HFFc6 (cell line): ENCODE measurements around the gene FUT7. TPM values are rescaled to one million over a fixed set of nuclear protein-coding genes. Genes with fewer than 3 reads are reported as not detected.

ENCODE experiments used
- DNase-seq: peaks from one replicate; pipeline ENCODE4 v3.0.0-alpha.2; 2018
- H3K27ac Mint-ChIP-seq: 2 replicates; pipeline ENCODE4 v1.8.0; 2020; ENCODE audit warnings: mild to moderate bottlenecking, mixed read lengths
- H3K27me3 Mint-ChIP-seq: 2 replicates; pipeline ENCODE4 v1.8.0; 2021; ENCODE audit warnings: mild to moderate bottlenecking, moderate library complexity, mixed read lengths; ENCODE audit not compliant: insufficient read depth
- H3K36me3 Mint-ChIP-seq: 2 replicates; pipeline ENCODE4 v1.8.0; 2021; ENCODE audit warnings: low read depth, mixed read lengths
- H3K4me1 Mint-ChIP-seq: 2 replicates; pipeline ENCODE4 v1.8.0; 2020; ENCODE audit warnings: low read depth, mixed read lengths
- H3K4me3 Mint-ChIP-seq: 2 replicates; pipeline ENCODE4 v1.8.0; 2020; ENCODE audit warnings: mild to moderate bottlenecking, moderate library complexity, mixed read lengths
- H3K9me3 Mint-ChIP-seq: 2 replicates; pipeline ENCODE4 v1.8.0; 2020; ENCODE audit warnings: mild to moderate bottlenecking, mixed read lengths
- CTCF ChIP-seq: fragments of 200-600 bp; sonication (generic); IDR thresholded peaks from 2 replicates; pipeline ENCODE4 v1.5.0; 2021; ENCODE audit warnings: antibody characterized with exemption, mild to moderate bottlenecking
- total RNA-seq, 6 experiments: library from RNA; stranded (reverse); fragmentation: NEBNext Ultra II Directional; extraction: Animal tissue kit (Norgen Biotek cat#: 25700); gene quantifications; 2 replicates in 1 of 6; 3 replicates in 5 of 6; pipeline ENCODE4 v1.2.3, GENCODE V29; 2021

Gene FUT7
- total RNA-seq, 6 experiments from 2014 or later, result not detected

- H3K27ac Mint-ChIP-seq, result no peak overlapping the region
- DNase-seq, result no peak
- H3K36me3 Mint-ChIP-seq, result no peaks in the 10 kb centered on the region
- no peak for TF ChIP-seq CTCF
- H3K4me3 Mint-ChIP-seq, result no peak overlapping the region
- H3K4me1 Mint-ChIP-seq, result 0 out of 2 replicates have a peak, but pooled peaks cover 5% of the 10 kb centered on the region
- no peaks in the 10 kb centered on the region for H3K9me3 Mint-ChIP-seq
- no peaks in the 10 kb centered on the region; the same call in 1 of the 2 replicates for H3K27me3 Mint-ChIP-seq
These were observed 1.9 kb downstream of the FUT7 start for GRCh38 chr9:137030006-137030405.

GRCh38 chr9:137029058-137029936 is 2.6 kb downstream of the FUT7 start:
- Mint-ChIP-seq H3K27me3 (no peaks in the 10 kb centered on the region), H3K4me1 (0 out of 2 replicates have a peak, but pooled peaks cover 5% of the 10 kb centered on the region), H3K9me3 (no peaks in the 10 kb centered on the region), H3K4me3 (peak overlapping the region; percentile 46; the same call in 1 of the 2 replicates), H3K36me3 (no peaks in the 10 kb centered on the region), H3K27ac (no peak overlapping the region)
- peak; percentile 26 for DNase-seq
- peak; percentile 92 for TF ChIP-seq CTCF

- TF ChIP-seq CTCF, result no peak
- H3K9me3 Mint-ChIP-seq, result no peaks in the 10 kb centered on the region
- H3K36me3 Mint-ChIP-seq, result no peaks in the 10 kb centered on the region
- H3K27ac Mint-ChIP-seq, result no peak overlapping the region
- DNase-seq, result peak; percentile 26
- no peaks in the 10 kb centered on the region for H3K27me3 Mint-ChIP-seq
- H3K4me3 Mint-ChIP-seq, result peak overlapping the region; percentile 46
- H3K4me1 Mint-ChIP-seq, result 0 out of 2 replicates have a peak, but pooled peaks cover 5% of the 10 kb centered on the region
These were observed 3.4 kb downstream of the FUT7 start for GRCh38 chr9:137028263-137029057.

GRCh38 chr9:137027369-137028262 is 4.3 kb downstream of the FUT7 start, which contains the start of gene ABCA2:
TSS of gene ABCA2 (minus strand) at chr9:137028237. CDS start at chr9:137028140, 97 bp downstream.
- no peaks in the 10 kb centered on the region for H3K9me3 Mint-ChIP-seq
- H3K27me3 Mint-ChIP-seq, result no peaks in the 10 kb centered on the region
- DNase-seq, result no peak
- H3K4me3 Mint-ChIP-seq, result peak within 1 kb of the TSS; percentile 86
- H3K36me3 Mint-ChIP-seq, result no peaks in the 10 kb centered on the region
- TF ChIP-seq CTCF, result no peak
- no peak within 1 kb of the TSS for H3K27ac Mint-ChIP-seq
- H3K4me1 Mint-ChIP-seq, result 0 out of 2 replicates have a peak, but pooled peaks cover 5% of the 10 kb centered on the region

GRCh38 chr9:137026828-137027227 is 5.1 kb downstream of the FUT7 start:
- no peaks in the 10 kb centered on the region for H3K9me3 Mint-ChIP-seq

More at GRCh38 chr9:137026828-137027227, 5.1 kb downstream of the FUT7 start:
- Mint-ChIP-seq H3K4me3 (peak overlapping the region; percentile 86), H3K4me1 (0 out of 2 replicates have a peak, but pooled peaks cover 5% of the 10 kb centered on the region), H3K36me3 (no peaks in the 10 kb centered on the region), H3K27me3 (peaks cover 3% of the 10 kb centered on the region; the same call in 1 of the 2 replicates), H3K27ac (no peak overlapping the region)
- no peak for DNase-seq
- no peak for TF ChIP-seq CTCF
